Neuron (in vitro differentiated cells): ENCODE measurements around the gene IRF4.

Source experiments
- H2AFZ ChIP-seq: one replicate; pipeline ENCODE4 v1.6.1; 2013; ENCODE audit warnings: low read depth, mild to moderate bottlenecking, inconsistent platforms, low read length, moderate library complexity
- H3K27me3 ChIP-seq: one replicate; pipeline ENCODE4 v1.6.1; 2013; ENCODE audit warnings: low read length; ENCODE audit not compliant: insufficient read depth
- H3K36me3 ChIP-seq: one replicate; pipeline ENCODE4 v1.6.1; 2013; ENCODE audit warnings: low read length; ENCODE audit not compliant: insufficient read depth
- H3K4me1 ChIP-seq: one replicate; pipeline ENCODE4 v1.6.1; 2013; ENCODE audit warnings: low read length; ENCODE audit not compliant: insufficient read depth
- H3K4me3 ChIP-seq: 2 replicates; pipeline ENCODE4 v1.5.1; 2013; ENCODE audit warnings: mild to moderate bottlenecking, low read length, moderate library complexity
- H3K9me3 ChIP-seq: one replicate; pipeline ENCODE4 v1.6.1; 2013; ENCODE audit warnings: low read length

The IRF4 gene

GRCh38 chr6:385614-386013 is 5.9 kb upstream of the IRF4 start:
- Histone ChIP-seq H2AFZ (no peak overlapping the region), H3K27me3 (peaks cover 68% of the 10 kb centered on the region), H3K9me3 (no peaks in the 10 kb centered on the region), H3K4me1 (no peaks in the 10 kb centered on the region), H3K36me3 (no peaks in the 10 kb centered on the region), H3K4me3 (no peak overlapping the region)

GRCh38 chr6:386688-387266 is 4.8 kb upstream of the IRF4 start:
- peaks cover 3% of the 10 kb centered on the region for H3K4me1 ChIP-seq
- no peak overlapping the region for H3K4me3 ChIP-seq
- no peaks in the 10 kb centered on the region for H3K36me3 ChIP-seq
- H3K27me3 ChIP-seq: peaks cover 70% of the 10 kb centered on the region
- H3K9me3 ChIP-seq: no peaks in the 10 kb centered on the region
- no peak overlapping the region for H2AFZ ChIP-seq

GRCh38 chr6:387293-387741 is 4.2 kb upstream of the IRF4 start:
- Histone ChIP-seq H2AFZ (no peak overlapping the region), H3K9me3 (no peaks in the 10 kb centered on the region), H3K4me3 (no peak overlapping the region), H3K27me3 (peaks cover 70% of the 10 kb centered on the region), H3K36me3 (no peaks in the 10 kb centered on the region), H3K4me1 (peaks cover 3% of the 10 kb centered on the region)

GRCh38 chr6:388202-388903 is 3.2 kb upstream of the IRF4 start:
- H3K9me3 ChIP-seq: no peaks in the 10 kb centered on the region
- H3K27me3 ChIP-seq: peaks cover 80% of the 10 kb centered on the region
- H3K4me3 ChIP-seq: no peak overlapping the region
- H2AFZ ChIP-seq: no peak overlapping the region
- H3K4me1 ChIP-seq: peaks cover 3% of the 10 kb centered on the region
- H3K36me3 ChIP-seq: no peaks in the 10 kb centered on the region

GRCh38 chr6:389143-389542 is 2.4 kb upstream of the IRF4 start:
- peaks cover 82% of the 10 kb centered on the region for H3K27me3 ChIP-seq
- no peak overlapping the region for H3K4me3 ChIP-seq
- H2AFZ ChIP-seq: no peak overlapping the region
- peaks cover 3% of the 10 kb centered on the region for H3K4me1 ChIP-seq
- no peaks in the 10 kb centered on the region for H3K9me3 ChIP-seq
- no peaks in the 10 kb centered on the region for H3K36me3 ChIP-seq

- Histone ChIP-seq H3K36me3 (no peaks in the 10 kb centered on the region), H3K4me1 (peaks cover 3% of the 10 kb centered on the region), H3K27me3 (peaks cover 82% of the 10 kb centered on the region), H3K9me3 (no peaks in the 10 kb centered on the region), H3K4me3 (no peak overlapping the region), H2AFZ (no peak overlapping the region)
Measured at GRCh38 chr6:389622-390021, 1.9 kb upstream of the IRF4 start.

- H3K36me3 ChIP-seq: no peaks in the 10 kb centered on the region
- no peaks in the 10 kb centered on the region for H3K9me3 ChIP-seq
- H3K27me3 ChIP-seq: peaks cover 88% of the 10 kb centered on the region
- H2AFZ ChIP-seq: no peak overlapping the region
- no peak overlapping the region for H3K4me3 ChIP-seq
- H3K4me1 ChIP-seq: peaks cover 3% of the 10 kb centered on the region
Measured at GRCh38 chr6:390914-391558, 516 bp upstream of the IRF4 start.

GRCh38 chr6:392441-393390 is 1.2 kb downstream of the IRF4 start:
- Histone ChIP-seq H3K27me3 (peaks cover 89% of the 10 kb centered on the region), H3K4me3 (no peak overlapping the region), H2AFZ (no peak overlapping the region), H3K9me3 (no peaks in the 10 kb centered on the region), H3K36me3 (no peaks in the 10 kb centered on the region), H3K4me1 (peaks cover 3% of the 10 kb centered on the region)

- H3K4me3 ChIP-seq: no peak overlapping the region
- no peaks in the 10 kb centered on the region for H3K9me3 ChIP-seq
- no peak overlapping the region for H2AFZ ChIP-seq
- H3K36me3 ChIP-seq: no peaks in the 10 kb centered on the region
- peaks cover 90% of the 10 kb centered on the region for H3K27me3 ChIP-seq
- peaks cover 3% of the 10 kb centered on the region for H3K4me1 ChIP-seq
Measured at GRCh38 chr6:393391-394221, 2.1 kb downstream of the IRF4 start.

GRCh38 chr6:394641-395289 is 3.2 kb downstream of the IRF4 start:
- H3K27me3 ChIP-seq: peaks cover 86% of the 10 kb centered on the region
- no peaks in the 10 kb centered on the region for H3K9me3 ChIP-seq
- peaks cover 3% of the 10 kb centered on the region for H3K4me1 ChIP-seq
- no peak overlapping the region for H3K4me3 ChIP-seq
- no peaks in the 10 kb centered on the region for H3K36me3 ChIP-seq
- H2AFZ ChIP-seq: no peak overlapping the region

GRCh38 chr6:395432-396125 is 4.0 kb downstream of the IRF4 start:
- Histone ChIP-seq H2AFZ (no peak overlapping the region), H3K4me3 (no peak overlapping the region), H3K9me3 (no peaks in the 10 kb centered on the region), H3K27me3 (peaks cover 79% of the 10 kb centered on the region), H3K36me3 (no peaks in the 10 kb centered on the region), H3K4me1 (peaks cover 3% of the 10 kb centered on the region)
